GM12865 (cell line): ENCODE results near the gene LDLRAD3.

ENCODE experiments used
- DNase-seq: peaks from one replicate; pipeline ENCODE4 v3.0.0; 2010; ENCODE audit warnings: low read depth
- H3K4me3 ChIP-seq: 2 replicates; pipeline ENCODE4 v1.5.1; 2011; ENCODE audit warnings: mild to moderate bottlenecking, low read depth, low read length, control low read depth
- TF ChIP-seq, protein P1 (sequence below): IDR thresholded peaks from 2 replicates; pipeline ENCODE4 v1.5.1; 2011; ENCODE audit warnings: low read length, control low read depth, low read depth, inconsistent platforms; ENCODE audit not compliant: insufficient read depth; ENCODE audit errors: missing control alignments

Gene LDLRAD3

DNA sequence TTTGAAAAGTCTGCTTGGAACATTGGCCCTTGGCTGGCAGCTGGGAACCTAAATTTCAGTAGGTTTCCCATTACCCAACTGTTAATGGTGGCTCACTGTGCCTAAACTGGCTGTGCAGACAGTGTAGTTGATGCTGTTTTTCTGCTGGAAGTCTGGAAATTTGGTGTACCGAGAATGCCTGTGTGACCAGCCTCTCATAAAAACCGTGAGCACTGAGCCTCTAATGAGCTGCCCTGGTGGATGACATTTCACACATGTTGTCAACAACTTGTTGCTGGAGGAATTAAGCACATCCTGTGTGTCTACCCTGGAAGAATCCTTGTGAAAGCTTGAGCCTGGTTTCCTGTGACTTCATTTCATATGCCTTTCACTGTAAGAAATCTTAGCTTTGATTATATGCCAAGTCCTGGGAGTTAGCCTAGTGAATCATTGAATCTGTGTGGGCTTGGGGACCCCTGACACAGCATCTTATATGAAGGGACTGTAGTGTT is 131.1 kb downstream of the LDLRAD3 start:
- H3K4me3 ChIP-seq = no peak overlapping the region
- TF ChIP-seq, protein P1, sequence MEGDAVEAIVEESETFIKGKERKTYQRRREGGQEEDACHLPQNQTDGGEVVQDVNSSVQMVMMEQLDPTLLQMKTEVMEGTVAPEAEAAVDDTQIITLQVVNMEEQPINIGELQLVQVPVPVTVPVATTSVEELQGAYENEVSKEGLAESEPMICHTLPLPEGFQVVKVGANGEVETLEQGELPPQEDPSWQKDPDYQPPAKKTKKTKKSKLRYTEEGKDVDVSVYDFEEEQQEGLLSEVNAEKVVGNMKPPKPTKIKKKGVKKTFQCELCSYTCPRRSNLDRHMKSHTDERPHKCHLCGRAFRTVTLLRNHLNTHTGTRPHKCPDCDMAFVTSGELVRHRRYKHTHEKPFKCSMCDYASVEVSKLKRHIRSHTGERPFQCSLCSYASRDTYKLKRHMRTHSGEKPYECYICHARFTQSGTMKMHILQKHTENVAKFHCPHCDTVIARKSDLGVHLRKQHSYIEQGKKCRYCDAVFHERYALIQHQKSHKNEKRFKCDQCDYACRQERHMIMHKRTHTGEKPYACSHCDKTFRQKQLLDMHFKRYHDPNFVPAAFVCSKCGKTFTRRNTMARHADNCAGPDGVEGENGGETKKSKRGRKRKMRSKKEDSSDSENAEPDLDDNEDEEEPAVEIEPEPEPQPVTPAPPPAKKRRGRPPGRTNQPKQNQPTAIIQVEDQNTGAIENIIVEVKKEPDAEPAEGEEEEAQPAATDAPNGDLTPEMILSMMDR = no peak
- no peak for DNase-seq

DNA sequence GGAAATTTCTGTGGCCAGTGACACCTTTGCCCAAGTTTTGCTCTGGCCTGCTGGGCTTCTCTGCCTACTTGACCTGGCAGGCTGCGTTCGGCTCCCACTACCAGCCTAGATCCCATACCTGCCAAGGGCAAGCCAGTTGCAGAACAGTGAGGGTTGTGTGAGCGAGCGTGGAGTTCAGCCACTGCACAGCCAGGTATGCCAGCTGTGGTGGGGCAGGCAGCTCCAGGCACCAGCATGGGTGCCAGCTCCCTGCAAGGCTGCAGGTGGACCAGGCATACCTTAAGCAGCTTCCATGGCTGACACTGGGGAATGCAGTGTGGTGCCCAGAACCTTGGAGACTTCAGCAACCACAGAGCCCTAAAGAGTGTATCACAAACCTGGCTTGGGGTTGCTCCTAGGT is 133.5 kb downstream of the LDLRAD3 start:
- no peak for DNase-seq
- TF ChIP-seq, protein P1 = no peak
- no peak overlapping the region for H3K4me3 ChIP-seq

DNA sequence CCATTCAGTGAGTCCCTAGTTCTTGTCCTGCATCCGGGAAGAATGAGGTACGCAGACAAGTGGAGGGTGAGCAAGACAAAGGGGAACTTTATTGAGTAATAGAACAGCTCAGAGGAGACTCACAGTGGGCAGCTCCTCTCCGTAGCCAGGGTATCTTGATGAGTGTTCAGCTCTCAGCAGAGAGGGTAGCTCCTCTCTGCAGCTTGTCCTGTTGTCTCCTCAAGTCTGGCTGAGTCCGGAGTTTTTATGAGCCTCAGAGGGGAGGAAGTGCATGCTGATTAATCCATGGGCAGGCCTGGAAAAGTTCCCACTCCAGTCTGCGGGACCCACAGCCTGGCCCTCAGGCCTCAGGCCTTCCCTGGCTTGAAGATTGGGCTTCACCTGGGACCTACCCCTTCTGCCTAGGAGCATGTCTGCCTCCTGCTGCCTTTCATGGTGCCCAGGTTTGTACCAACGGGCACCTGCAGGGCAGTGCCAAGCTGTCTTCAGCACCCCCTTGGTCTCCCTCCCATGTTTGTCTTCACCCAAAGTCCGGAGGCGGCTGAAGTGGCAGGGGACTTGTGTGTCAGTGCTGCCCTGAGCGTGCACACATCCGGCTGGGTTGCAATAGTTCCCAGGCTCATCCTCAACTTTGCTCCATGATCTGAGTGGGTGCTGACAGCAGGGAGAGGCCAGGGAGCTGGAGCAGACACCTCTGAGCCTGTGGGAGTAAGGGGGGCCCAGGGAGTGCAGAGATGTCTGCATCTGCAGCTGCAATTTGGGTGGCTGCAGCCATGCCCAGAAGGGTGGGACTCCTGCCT is 134.2 kb downstream of the LDLRAD3 start:
- H3K4me3 ChIP-seq = no peak overlapping the region
- DNase-seq = no peak
- TF ChIP-seq, protein P1 = no peak

DNA sequence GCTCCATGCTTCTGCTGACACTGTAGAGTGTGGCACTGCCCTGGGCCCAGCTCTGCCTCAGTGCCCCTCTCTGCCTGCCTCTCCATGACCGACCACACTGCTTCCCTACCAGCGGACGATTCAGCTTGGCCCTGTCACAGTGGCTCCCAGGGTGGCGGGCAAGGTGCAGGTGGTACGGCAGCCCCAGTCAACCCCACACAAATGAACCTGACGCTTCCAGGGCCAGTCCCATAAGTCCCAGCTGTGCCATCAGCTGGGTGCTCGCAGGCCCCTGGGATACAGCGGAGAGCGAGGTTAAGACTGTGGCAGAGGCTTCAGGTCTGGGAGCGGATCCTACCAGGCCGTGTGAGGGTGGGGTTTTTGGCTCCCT is 134.8 kb downstream of the LDLRAD3 start:
- TF ChIP-seq, protein P1 = no peak
- DNase-seq = no peak
- no peak overlapping the region for H3K4me3 ChIP-seq

DNA sequence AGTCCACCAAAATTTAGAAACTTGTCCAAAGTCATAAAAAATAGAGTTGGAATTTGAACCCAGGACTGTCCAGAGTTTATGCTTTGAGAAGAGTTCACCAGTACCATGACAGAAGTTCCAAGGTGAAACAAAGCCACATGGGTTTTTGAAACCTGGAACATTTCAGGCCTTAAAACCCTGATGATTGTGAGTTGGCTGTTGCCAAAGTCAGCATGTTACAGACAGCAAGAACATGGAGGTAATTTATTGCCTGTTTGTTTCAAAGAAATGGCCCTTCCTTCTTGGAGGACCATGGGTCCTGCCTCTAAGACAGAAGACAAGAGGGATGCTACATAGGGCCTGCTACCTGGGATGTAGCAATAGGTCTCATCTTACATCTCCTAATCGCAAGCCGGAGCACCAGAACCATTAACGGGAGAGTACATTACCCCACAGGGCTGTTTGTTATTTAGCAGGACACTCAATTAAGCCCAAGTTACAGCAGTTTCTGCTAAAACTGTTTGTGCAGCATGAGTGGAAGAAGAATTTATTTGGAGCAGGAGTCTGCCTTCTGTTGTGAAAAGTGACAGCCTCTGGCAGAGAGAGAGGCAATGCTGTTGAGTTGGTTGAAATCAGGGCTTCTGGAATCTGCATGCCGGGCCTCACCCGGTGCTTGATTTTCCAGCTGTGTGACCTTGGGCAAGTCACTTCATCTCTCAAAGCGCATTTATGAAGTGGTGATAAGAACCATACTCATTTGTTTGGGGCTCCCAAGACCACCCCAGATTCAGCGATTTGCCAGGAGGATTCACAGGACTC is 136.2 kb downstream of the LDLRAD3 start:
- TF ChIP-seq, protein P1 = no peak
- DNase-seq = no peak
- no peak overlapping the region for H3K4me3 ChIP-seq

DNA sequence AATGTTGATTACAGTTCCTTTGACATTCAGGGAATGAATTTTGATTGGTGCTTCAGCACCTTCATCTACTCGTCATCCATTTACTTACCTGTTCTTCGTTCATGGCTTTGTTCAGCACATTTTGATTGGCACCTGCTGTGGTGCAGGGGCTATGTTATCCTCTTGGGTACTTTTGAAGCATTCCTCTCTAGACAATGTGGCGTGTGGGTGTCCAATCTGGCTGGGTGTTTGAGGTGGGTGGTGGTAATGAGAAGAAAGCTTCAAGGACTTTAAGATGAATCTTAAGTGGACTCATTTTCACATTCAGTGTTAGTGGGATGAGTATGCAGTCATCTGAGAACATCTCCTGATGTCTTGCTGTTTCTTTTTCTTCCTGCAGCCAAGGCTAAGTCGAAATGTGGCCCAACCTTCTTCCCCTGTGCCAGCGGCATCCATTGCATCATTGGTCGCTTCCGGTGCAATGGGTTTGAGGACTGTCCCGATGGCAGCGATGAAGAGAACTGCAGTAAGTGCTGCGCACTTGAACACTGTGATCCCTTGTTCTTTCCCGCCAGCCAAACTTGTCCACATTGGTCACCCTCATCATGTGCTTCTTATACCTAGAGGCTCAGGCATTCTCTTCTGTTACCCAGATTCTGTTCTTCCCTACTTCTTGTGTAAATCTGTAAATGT is 137.5 kb downstream of the LDLRAD3 start:
- TF ChIP-seq, protein P1 = no peak
- DNase-seq = no peak
- no peak overlapping the region for H3K4me3 ChIP-seq
